Lower lobe of right lung (tissue), 2 donors: Measurements from ENCODE around the gene MYOZ3. TPM values are rescaled to one million over a fixed set of nuclear protein-coding genes. Genes with fewer than 3 reads are reported as not detected.

Experiments used
- ATAC-seq, 2 donors: fragments of 200-7000 bp; cut with Tn5 transposase; one replicate each; pipeline ENCODE4 v1.9.1; 2020 to 2022; ENCODE audit warnings: mild to moderate bottlenecking in 2 of 2, moderate library complexity in 2 of 2
- DNase-seq: peaks from one replicate; pipeline ENCODE4 v3.0.0-alpha.2; 2020
- H3K27ac ChIP-seq: fragments of 200-600 bp; one replicate; pipeline ENCODE4 v1.8.0; 2022
- H3K27me3 ChIP-seq: fragments of 200-600 bp; one replicate; pipeline ENCODE4 v1.8.0; 2022; ENCODE audit warnings: low read depth
- H3K36me3 ChIP-seq: fragments of 200-600 bp; one replicate; pipeline ENCODE4 v1.8.0; 2022; ENCODE audit warnings: mild to moderate bottlenecking
- H3K4me1 ChIP-seq: fragments of 200-600 bp; one replicate; pipeline ENCODE4 v1.8.0; 2022
- H3K4me3 ChIP-seq: fragments of 200-600 bp; one replicate; pipeline ENCODE4 v1.8.0; 2022; ENCODE audit warnings: mild to moderate bottlenecking
- H3K9me3 ChIP-seq: fragments of 200-600 bp; one replicate; pipeline ENCODE4 v1.8.0; 2022
- intact Hi-C: fragments of 100-400 bp; cut with DNase I; formaldehyde crosslinking; loops from one replicate; pipeline ENCODE4 v1.11.0; 2022
- total RNA-seq: library from RNA; stranded (reverse); fragmentation: NEBNext Ultra II Directional; extraction: Animal tissue kit (Norgen Biotek cat#: 25700); gene quantifications from one replicate; pipeline ENCODE4 v1.2.1, GENCODE V29; 2021
- TF ChIP-seq, protein P1 (sequence below): fragments of 200-600 bp; IDR thresholded peaks from one replicate; pipeline ENCODE4 v1.8.0; 2022; ENCODE audit warnings: antibody characterized with exemption, mild to moderate bottlenecking
- donor health status: DM: no; HTN: yes; CAD: no; lungs with severe emphysema.

The MYOZ3 gene
- total RNA-seq, 1 donor from 2014 or later: 0.92 TPM

DNA sequence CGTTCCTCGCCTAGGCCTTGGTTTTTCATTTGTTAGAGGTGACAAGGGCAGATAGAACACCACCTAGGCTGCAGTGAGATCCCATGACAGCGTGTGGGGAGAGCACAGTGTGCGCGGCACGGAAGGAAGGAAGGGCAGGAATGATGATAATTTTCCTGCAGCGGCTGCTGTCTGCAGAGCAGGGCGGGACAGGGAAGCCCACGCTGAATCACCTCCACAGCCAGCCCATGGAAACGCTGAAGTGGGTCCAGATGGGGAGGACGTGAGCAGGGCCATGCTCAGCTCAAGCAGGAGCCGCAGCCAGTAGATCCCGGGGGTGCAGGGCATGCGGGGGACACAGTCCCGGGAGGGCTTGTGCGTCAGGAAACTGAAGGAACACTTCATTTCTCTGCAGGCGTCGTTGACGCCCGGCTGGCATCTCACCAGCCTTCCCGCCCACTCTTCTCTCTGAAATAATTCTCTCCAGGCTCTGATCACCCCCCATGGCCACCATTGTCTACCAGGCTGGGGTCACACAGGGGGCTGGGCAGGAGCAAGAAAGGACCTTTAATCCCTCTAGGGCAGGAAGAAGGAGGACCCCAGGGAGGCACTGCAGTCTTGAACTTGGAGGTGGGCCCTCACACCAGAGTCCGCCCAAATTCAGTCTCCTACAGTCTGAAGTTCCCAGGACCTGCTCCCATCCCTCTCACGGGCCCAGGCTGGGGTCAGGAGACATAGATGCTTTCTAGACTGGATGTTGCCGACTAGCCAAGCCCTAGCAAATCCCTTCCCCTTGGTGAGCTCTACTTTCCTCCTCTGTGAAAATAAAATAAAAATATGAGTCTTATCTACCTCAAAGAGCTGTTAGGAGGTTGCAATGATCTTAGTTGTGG is 41.5 kb upstream of the MYOZ3 start:
- DNase-seq (no peak), ATAC-seq (peak; percentile 30 to 39)
- Histone ChIP-seq H3K4me1 (peaks cover 85% of the 10 kb centered on the region), H3K4me3 (no peak overlapping the region), H3K27me3 (no peaks in the 10 kb centered on the region), H3K9me3 (no peaks in the 10 kb centered on the region), H3K27ac (peak overlapping the region; percentile 76), H3K36me3 (no peaks in the 10 kb centered on the region)
- TF ChIP-seq, protein P1, sequence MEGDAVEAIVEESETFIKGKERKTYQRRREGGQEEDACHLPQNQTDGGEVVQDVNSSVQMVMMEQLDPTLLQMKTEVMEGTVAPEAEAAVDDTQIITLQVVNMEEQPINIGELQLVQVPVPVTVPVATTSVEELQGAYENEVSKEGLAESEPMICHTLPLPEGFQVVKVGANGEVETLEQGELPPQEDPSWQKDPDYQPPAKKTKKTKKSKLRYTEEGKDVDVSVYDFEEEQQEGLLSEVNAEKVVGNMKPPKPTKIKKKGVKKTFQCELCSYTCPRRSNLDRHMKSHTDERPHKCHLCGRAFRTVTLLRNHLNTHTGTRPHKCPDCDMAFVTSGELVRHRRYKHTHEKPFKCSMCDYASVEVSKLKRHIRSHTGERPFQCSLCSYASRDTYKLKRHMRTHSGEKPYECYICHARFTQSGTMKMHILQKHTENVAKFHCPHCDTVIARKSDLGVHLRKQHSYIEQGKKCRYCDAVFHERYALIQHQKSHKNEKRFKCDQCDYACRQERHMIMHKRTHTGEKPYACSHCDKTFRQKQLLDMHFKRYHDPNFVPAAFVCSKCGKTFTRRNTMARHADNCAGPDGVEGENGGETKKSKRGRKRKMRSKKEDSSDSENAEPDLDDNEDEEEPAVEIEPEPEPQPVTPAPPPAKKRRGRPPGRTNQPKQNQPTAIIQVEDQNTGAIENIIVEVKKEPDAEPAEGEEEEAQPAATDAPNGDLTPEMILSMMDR: no peak
- intact Hi-C loops: no loop called here

DNA sequence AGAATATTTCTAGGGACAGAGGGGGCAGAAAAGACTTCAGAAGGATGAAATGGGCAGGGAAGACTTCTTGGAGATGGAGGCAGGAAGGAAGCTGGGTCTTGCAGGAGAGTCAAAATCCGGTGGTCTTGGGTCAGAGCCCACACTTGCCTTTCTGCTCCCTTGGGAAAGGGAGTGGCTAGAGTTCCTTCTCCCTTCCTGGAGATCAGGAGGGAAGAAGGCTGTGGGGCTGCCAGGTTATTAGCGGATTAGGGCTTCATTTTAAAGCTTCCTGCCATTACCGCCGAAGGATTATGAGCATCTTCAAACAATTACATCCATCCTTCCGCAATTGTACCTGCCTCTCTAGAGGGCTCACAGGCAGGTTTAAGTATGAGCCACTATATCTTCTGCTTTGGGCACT is 39.8 kb upstream of the MYOZ3 start:
- TF ChIP-seq, protein P1: no peak
- DNase-seq: no peak
- no peaks in the 10 kb centered on the region for H3K27me3 ChIP-seq
- peak overlapping the region; percentile 24 for H3K27ac ChIP-seq
- intact Hi-C loops: no loop called here
- H3K9me3 ChIP-seq: no peaks in the 10 kb centered on the region
- H3K4me1 ChIP-seq: peaks cover 82% of the 10 kb centered on the region
- ATAC-seq: no peak
- no peaks in the 10 kb centered on the region for H3K36me3 ChIP-seq
- no peak overlapping the region for H3K4me3 ChIP-seq

DNA sequence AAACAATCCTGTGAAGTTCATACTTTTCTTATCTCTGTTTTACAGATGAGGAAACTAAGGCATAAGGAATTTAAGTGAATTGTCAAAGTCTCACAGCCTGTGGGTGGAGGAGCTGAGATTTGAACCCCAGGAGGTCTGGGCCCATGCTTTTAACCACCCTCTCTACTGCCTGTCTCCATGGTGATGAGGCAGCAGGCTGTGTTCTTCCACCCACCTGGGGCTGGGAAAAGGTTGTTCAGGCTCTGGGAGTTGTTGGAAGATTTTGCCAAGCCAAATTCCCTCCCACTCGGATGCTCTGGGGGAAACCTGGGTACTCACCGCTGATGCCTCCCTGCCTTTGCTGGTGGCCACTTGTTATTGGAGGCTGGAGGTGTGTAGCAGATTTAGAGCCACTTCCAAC is 38.9 kb upstream of the MYOZ3 start:
- no peak for ATAC-seq
- TF ChIP-seq, protein P1: no peak
- Histone ChIP-seq H3K27ac (no peak overlapping the region), H3K4me3 (no peak overlapping the region), H3K36me3 (no peaks in the 10 kb centered on the region), H3K27me3 (no peaks in the 10 kb centered on the region), H3K4me1 (peaks cover 82% of the 10 kb centered on the region), H3K9me3 (no peaks in the 10 kb centered on the region)
- DNase-seq: no peak
- intact Hi-C loops: no loop called here

DNA sequence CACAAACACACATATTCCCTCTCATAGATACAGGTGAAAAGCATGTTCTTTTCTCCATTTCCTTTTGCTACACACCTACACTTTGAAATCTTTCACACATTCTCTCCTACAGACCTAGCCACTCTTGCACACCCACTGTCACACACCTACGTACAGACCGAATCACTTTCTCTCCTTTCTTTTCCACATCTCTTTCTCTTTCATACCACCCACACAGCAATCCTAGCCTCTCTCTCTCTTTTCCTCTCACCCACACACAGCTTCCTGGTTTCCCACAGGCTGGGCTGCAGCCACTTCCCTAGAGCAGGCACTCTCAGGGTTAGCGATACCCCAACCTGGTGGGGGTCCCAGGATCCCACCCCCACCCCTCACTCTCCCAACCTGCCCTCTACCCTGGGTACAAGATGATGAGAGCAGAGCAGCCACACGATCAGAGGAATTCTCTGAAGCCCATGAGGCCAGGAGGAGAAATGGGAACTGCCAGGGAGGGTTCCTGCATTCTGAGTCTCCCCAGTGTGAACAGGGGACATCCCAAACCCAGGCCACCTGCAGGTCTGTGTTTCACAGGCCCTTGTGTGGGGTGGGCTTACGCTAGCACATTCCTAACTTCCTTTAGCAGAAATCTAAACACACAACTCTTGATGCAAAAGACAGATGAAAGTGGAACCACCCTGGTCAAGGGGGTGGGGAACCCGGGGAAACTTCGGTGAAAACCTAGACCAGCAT is 37.7 kb upstream of the MYOZ3 start:
- intact Hi-C loops: no loop called here
- ATAC-seq: no peak
- Histone ChIP-seq H3K9me3 (no peaks in the 10 kb centered on the region), H3K4me1 (peaks cover 79% of the 10 kb centered on the region), H3K36me3 (no peaks in the 10 kb centered on the region), H3K27ac (peak overlapping the region; percentile 92), H3K27me3 (no peaks in the 10 kb centered on the region), H3K4me3 (no peak overlapping the region)
- TF ChIP-seq, protein P1: no peak
- DNase-seq: no peak

DNA sequence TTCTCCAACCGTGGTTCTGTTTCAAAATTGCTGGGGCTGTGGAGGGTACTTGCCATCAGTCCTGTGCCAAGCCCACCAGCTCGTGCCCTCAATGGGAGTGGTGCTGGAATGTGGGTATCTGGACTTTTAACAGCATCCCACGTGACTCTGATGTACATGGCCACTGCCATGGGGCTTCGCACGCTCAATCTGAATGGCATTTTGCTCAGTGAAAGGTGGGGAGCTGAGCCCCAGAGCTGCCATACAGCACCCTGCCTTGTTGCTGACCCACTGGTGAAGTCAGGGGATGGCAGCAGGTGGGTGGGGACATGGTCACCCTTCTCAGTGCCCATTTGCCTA is 37.2 kb upstream of the MYOZ3 start:
- TF ChIP-seq, protein P1: no peak
- no peaks in the 10 kb centered on the region for H3K36me3 ChIP-seq
- H3K27me3 ChIP-seq: no peaks in the 10 kb centered on the region
- intact Hi-C loops: no loop called here
- H3K9me3 ChIP-seq: no peaks in the 10 kb centered on the region
- DNase-seq (no peak), ATAC-seq (no peak)
- H3K27ac ChIP-seq: peak overlapping the region; percentile 92
- H3K4me3 ChIP-seq: no peak overlapping the region
- H3K4me1 ChIP-seq: peaks cover 79% of the 10 kb centered on the region
